Measurements from ENCODE around the gene RAB5B.

The RAB5B gene

DNA sequence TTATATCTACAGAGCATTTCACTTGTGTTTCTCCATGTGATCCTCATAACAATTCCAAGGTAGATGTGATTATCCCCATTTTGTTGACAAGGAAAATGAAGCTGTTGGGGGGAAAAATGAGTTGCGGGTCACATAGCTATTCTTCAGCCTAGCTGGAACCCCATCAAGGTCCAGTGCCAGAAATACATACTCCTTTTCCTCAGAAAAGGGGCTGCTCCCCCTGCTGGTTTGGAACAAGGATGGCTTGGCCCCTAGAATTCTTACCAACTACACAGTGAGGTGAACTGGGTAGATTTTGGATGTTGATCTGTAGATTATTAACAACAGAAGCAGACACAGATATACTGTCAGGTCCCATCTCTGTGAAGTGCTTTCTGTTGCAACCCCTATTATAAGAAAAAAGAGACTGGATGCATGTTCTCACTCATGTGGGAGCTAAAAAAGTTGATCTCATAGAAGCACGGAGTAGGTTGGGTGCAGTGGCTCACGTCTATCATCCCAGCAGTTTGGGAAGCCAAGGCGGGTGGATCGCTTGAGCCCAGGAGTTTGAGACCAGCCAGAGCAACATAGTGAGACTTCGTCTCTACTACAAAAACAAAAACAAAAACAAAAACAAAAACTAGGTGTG is 55.9 kb downstream of the RAB5B start:
- DNase-seq (ENCODE audit: low read depth), result no peak
- TF ChIP-seq, protein P1, sequence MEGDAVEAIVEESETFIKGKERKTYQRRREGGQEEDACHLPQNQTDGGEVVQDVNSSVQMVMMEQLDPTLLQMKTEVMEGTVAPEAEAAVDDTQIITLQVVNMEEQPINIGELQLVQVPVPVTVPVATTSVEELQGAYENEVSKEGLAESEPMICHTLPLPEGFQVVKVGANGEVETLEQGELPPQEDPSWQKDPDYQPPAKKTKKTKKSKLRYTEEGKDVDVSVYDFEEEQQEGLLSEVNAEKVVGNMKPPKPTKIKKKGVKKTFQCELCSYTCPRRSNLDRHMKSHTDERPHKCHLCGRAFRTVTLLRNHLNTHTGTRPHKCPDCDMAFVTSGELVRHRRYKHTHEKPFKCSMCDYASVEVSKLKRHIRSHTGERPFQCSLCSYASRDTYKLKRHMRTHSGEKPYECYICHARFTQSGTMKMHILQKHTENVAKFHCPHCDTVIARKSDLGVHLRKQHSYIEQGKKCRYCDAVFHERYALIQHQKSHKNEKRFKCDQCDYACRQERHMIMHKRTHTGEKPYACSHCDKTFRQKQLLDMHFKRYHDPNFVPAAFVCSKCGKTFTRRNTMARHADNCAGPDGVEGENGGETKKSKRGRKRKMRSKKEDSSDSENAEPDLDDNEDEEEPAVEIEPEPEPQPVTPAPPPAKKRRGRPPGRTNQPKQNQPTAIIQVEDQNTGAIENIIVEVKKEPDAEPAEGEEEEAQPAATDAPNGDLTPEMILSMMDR (conservative IDR thresholded peaks at IDR 0.05; ENCODE audit: low read depth, low read length), result peak; percentile 87
- H3K4me3 ChIP-seq (ENCODE audit: low read length), result no peak overlapping the region

DNA sequence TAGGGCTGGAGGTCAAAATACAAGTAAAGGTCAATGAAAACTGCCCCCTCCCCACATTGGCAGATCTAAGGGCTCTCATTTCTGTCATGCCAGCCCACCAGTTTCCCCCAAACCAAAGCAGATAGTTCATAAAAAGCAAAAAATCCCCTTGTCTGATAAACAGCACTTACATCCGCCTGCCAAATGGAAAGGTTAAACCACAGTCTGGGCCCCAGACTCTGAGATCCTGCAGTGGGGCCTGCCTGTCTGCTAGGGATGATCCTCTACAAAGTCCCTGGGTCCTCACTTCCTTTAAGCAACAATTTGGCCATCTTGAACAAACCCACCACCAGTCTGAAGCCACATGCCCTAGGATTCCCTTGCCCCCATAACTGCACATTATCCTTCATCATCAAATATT is 58.1 kb downstream of the RAB5B start:
- DNase-seq (ENCODE audit: low read depth), result no peak
- TF ChIP-seq, protein P1 (conservative IDR thresholded peaks at IDR 0.05; ENCODE audit: low read depth, low read length), result no peak
- H3K4me3 ChIP-seq (ENCODE audit: low read length), result no peak overlapping the region

DNA sequence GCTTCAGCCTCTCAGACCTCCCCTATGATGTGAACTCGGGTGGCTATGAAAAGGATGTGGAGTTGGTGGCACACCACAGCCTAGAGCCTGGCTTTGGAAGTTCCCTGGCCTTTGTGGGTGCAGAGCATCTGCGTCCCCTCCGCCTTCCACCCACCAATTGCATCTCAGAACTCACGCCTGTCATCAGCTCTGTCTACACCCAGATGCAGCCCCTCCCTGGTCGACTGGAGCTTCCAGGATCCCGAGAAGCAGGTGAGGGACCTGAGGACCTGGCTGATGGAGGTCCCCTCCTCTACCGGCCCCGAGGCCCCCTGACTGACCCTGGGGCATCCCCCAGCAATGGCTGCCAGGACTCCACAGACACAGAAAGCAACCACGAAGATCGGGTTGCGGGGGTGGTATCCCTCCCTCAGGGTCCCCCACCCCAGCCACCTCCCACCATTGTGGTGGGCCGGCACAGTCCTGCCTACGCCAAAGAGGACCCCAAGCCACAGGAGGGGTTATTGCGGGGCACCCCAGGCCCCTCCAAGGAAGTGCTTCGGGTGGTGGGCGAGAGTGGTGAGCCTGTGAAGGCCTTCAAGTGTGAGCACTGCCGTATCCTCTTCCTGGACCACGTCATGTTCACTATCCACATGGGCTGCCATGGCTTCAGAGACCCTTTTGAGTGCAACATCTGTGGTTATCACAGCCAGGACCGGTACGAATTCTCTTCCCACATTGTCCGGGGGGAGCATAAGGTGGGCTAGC is 60.9 kb downstream of the RAB5B start:
- DNase-seq (ENCODE audit: low read depth), result no peak

DNA sequence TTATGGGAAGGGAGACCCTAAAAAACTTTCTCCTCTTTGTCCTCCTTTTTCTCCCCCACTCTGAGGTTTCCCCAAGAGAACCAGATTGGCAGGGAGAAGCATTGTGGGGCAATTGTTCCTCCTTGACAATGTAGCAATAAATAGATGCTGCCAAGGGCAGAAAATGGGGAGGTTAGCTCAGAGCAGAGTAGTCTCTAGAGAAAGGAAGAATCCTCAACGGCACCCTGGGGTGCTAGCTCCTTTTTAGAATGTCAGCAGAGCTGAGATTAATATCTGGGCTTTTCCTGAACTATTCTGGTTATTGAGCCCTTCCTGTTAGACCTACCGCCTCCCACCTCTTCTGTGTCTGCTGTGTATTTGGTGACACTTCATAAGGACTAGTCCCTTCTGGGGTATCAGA is 63.3 kb downstream of the RAB5B start:
- no peak overlapping the region for H3K4me3 ChIP-seq (ENCODE audit: low read length)
- TF ChIP-seq, protein P1 (conservative IDR thresholded peaks at IDR 0.05; ENCODE audit: low read depth, low read length), result no peak
- no peak for DNase-seq (ENCODE audit: low read depth)

More for the DNA sequence above, 60.9 kb downstream of the RAB5B start:
- H3K4me3 ChIP-seq (ENCODE audit: low read length), result no peak overlapping the region
- TF ChIP-seq, protein P1 (conservative IDR thresholded peaks at IDR 0.05; ENCODE audit: low read depth, low read length), result no peak

DNA sequence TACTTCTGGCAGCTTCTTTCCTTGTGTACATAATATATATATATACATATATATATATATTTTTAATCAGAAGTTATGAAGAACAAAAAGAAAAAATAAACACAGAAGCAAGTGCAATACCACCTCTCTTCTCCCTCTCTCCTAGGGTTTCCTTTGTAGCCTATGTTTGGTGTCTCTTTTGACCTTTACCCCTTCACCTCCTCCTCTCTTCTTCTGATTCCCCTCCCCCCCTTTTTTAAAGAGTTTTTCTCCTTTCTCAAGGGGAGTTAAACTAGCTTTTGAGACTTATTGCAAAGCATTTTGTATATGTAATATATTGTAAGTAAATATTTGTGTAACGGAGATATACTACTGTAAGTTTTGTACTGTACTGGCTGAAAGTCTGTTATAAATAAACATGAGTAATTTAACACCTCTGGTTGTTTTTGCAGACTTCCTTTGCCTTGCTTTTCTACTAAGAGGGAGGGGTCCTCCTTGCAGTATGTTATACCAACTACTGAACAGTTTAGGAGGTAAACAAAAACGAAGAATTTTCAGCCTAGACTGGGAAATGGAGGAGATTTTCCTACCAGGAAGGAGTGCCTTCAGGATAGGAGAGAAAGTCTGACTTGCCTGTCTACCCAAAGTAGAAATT is 64.3 kb downstream of the RAB5B start:
- TF ChIP-seq, protein P1 (conservative IDR thresholded peaks at IDR 0.05; ENCODE audit: low read depth, low read length), result no peak
- no peak for DNase-seq (ENCODE audit: low read depth)
- no peak overlapping the region for H3K4me3 ChIP-seq (ENCODE audit: low read length)

DNA sequence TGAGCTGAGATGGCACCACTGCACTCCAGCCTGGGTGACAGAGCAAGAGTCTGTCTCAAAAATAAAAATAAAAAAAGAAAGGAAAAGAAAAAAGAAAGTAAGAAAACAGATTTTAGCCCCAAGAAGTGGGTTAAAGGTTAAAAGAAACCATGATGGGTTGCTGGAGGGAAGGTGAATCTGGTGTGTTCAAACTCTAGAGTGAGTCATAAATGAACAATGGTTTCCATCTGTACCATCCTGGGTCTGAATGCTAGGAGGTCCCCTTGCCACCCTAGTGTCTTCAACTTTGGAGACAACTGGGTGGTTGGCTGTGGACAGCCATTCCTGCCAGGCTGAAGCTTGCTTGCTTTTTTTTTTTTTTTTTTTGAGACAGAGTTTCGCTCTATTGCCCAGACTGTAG is 66.3 kb downstream of the RAB5B start:
- DNase-seq (ENCODE audit: low read depth), result no peak
- TF ChIP-seq, protein P1 (conservative IDR thresholded peaks at IDR 0.05; ENCODE audit: low read depth, low read length), result no peak
- H3K4me3 ChIP-seq (ENCODE audit: low read length), result no peak overlapping the region
